PC-9 (cell line): ENCODE results near the gene DGLUCY.

Source experiments
- EZH2 ChIP-seq: fragments of 200-600 bp; sonication (generic); IDR thresholded peaks from 2 replicates; pipeline ENCODE4 v1.8.0; 2017; ENCODE audit warnings: antibody characterized with exemption, low read depth
- TF ChIP-seq, protein P1 (sequence below): fragments of 200-600 bp; sonication (generic); conservative IDR thresholded peaks from 2 replicates; pipeline ENCODE4 v1.6.1; 2017; ENCODE audit warnings: mixed run types, antibody characterized with exemption, mild to moderate bottlenecking, moderate library complexity

- TF ChIP-seq, protein P1, sequence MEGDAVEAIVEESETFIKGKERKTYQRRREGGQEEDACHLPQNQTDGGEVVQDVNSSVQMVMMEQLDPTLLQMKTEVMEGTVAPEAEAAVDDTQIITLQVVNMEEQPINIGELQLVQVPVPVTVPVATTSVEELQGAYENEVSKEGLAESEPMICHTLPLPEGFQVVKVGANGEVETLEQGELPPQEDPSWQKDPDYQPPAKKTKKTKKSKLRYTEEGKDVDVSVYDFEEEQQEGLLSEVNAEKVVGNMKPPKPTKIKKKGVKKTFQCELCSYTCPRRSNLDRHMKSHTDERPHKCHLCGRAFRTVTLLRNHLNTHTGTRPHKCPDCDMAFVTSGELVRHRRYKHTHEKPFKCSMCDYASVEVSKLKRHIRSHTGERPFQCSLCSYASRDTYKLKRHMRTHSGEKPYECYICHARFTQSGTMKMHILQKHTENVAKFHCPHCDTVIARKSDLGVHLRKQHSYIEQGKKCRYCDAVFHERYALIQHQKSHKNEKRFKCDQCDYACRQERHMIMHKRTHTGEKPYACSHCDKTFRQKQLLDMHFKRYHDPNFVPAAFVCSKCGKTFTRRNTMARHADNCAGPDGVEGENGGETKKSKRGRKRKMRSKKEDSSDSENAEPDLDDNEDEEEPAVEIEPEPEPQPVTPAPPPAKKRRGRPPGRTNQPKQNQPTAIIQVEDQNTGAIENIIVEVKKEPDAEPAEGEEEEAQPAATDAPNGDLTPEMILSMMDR, result no peak
- TF ChIP-seq EZH2, result no peak
Observed at GRCh38 chr14:91078095-91078737, 35.7 kb upstream of the DGLUCY start.
